ENCODE measurements around the gene GPRIN3. TPM values are rescaled to one million over a fixed set of nuclear protein-coding genes. Genes with fewer than 3 reads are reported as not detected.

Gene GPRIN3
- total and polyA plus RNA-seq, 8 donors = 0.84 to 7.6 (median 3.1) TPM

GRCh38 chr4:89263265-89263664 is 44.3 kb downstream of the GPRIN3 start:
- Histone ChIP-seq H3K4me1 (no peaks in the 10 kb centered on the region), H3K27ac (no peak overlapping the region), H3K36me3 (no peaks in the 10 kb centered on the region), H3K27me3 (no peaks in the 10 kb centered on the region), H3K9me3 (no peaks in the 10 kb centered on the region), H3K4me3 (no peak overlapping the region)
- no peak for DNase-seq
- TF ChIP-seq CTCF (IDR thresholded peaks at IDR 0.05) = no peak
- intact Hi-C loops (cut with DNase I) = no loop called here
- WGBS, 2 donors = 91 to 94% methylated on average over 3 of the region's 3 CpGs
- no peak for FAIRE-seq
- no peak for ATAC-seq

GRCh38 chr4:89259301-89260028 is 48.1 kb downstream of the GPRIN3 start:
- no peak for TF ChIP-seq CTCF (IDR thresholded peaks at IDR 0.05)
- FAIRE-seq = no peak
- intact Hi-C loops (cut with DNase I) = loop anchor here in 1 of 3 donors (10.0 kb wide), 1 partner anchor 45 kb away; the partner anchor contains the start of gene GPRIN3

GRCh38 chr4:89258506-89258905 is 49.1 kb downstream of the GPRIN3 start:
- FAIRE-seq = no peak
- no peaks in the 10 kb centered on the region for H3K9me3 ChIP-seq
- no peaks in the 10 kb centered on the region for H3K27me3 ChIP-seq
- no peak overlapping the region for H3K4me3 ChIP-seq
- no peaks in the 10 kb centered on the region for H3K36me3 ChIP-seq
- no peak for ATAC-seq
- no peak for DNase-seq
- intact Hi-C loops (cut with DNase I) = loop anchor here in 1 of 3 donors (10.0 kb wide), 1 partner anchor 46 kb away; the partner anchor contains the start of gene GPRIN3
- peaks cover 0 to 3% (median 0%) of the 10 kb centered on the region in 3 donors for H3K4me1 ChIP-seq
- no peak for TF ChIP-seq CTCF (IDR thresholded peaks at IDR 0.05)
- H3K27ac ChIP-seq = no peak overlapping the region
- 91 to 92% methylated on average over 6 of the region's 6 CpGs for WGBS, 2 donors

More at GRCh38 chr4:89259301-89260028, 48.1 kb downstream of the GPRIN3 start:
- Histone ChIP-seq H3K27me3 (no peaks in the 10 kb centered on the region), H3K4me1 (no peaks in the 10 kb centered on the region), H3K9me3 (no peaks in the 10 kb centered on the region), H3K36me3 (no peaks in the 10 kb centered on the region), H3K27ac (no peak overlapping the region), H3K4me3 (no peak overlapping the region)
- DNase-seq = no peak
- WGBS, 2 donors = 94 to 97% methylated on average over 4 of the region's 4 CpGs
- no peak for ATAC-seq

GRCh38 chr4:89257376-89257775 is 50.2 kb downstream of the GPRIN3 start:
- no peaks in the 10 kb centered on the region for H3K36me3 ChIP-seq
- DNase-seq (no peak), FAIRE-seq (no peak), ATAC-seq (no peak)
- TF ChIP-seq CTCF (IDR thresholded peaks at IDR 0.05) = no peak
- no peaks in the 10 kb centered on the region for H3K27me3 ChIP-seq
- H3K4me3 ChIP-seq = no peak overlapping the region
- peaks cover 0 to 8% (median 3%) of the 10 kb centered on the region in 3 donors for H3K4me1 ChIP-seq
- intact Hi-C loops (cut with DNase I) = loop anchor here in 1 of 3 donors (10.0 kb wide), 1 partner anchor 47 kb away; the partner anchor contains the start of gene GPRIN3
- H3K9me3 ChIP-seq = no peaks in the 10 kb centered on the region
- 54 to 56% methylated on average over 2 of the region's 2 CpGs for WGBS, 2 donors
- H3K27ac ChIP-seq = no peak overlapping the region

Data from pancreas (tissue), 10 donors.